BE2C (cell line): ENCODE data around the gene USP10.
A peak's percentile ranks its signal among the peaks of the same experiment; 100 is the strongest.

Experiments used
- DNase-seq: peaks from one replicate; pipeline ENCODE4 v3.0.0-alpha.2; 2020
- H3K27me3 ChIP-seq: fragments of 250-450 bp; sonication (Bioruptor Pico); 2 replicates; pipeline ENCODE4 v1.5.1; 2020; ENCODE audit warnings: mild to moderate bottlenecking
- H3K36me3 ChIP-seq: fragments of 250-450 bp; sonication (Bioruptor Pico); 2 replicates; pipeline ENCODE4 v1.5.1; 2020; ENCODE audit warnings: mild to moderate bottlenecking
- H3K4me1 ChIP-seq: fragments of 250-450 bp; sonication (Bioruptor Pico); 2 replicates; pipeline ENCODE4 v1.5.1; 2020
- H3K4me3 ChIP-seq: 2 replicates; pipeline ENCODE4 v1.5.1; 2011; ENCODE audit warnings: low read depth, low read length
- H3K9me3 ChIP-seq: fragments of 250-450 bp; sonication (Bioruptor Pico); 2 replicates; pipeline ENCODE4 v1.5.1; 2020
- TF ChIP-seq, protein P1 (sequence below): IDR thresholded peaks from 2 replicates; pipeline ENCODE4 v1.5.1; 2012; ENCODE audit warnings: mild to moderate bottlenecking, low read depth, low read length

The USP10 gene

GRCh38 chr16:84700446-84701300, 873 bp downstream of the USP10 start:
- H3K27me3 ChIP-seq: no peaks in the 10 kb centered on the region
- H3K4me1 ChIP-seq: no peaks in the 10 kb centered on the region
- TF ChIP-seq, protein P1, sequence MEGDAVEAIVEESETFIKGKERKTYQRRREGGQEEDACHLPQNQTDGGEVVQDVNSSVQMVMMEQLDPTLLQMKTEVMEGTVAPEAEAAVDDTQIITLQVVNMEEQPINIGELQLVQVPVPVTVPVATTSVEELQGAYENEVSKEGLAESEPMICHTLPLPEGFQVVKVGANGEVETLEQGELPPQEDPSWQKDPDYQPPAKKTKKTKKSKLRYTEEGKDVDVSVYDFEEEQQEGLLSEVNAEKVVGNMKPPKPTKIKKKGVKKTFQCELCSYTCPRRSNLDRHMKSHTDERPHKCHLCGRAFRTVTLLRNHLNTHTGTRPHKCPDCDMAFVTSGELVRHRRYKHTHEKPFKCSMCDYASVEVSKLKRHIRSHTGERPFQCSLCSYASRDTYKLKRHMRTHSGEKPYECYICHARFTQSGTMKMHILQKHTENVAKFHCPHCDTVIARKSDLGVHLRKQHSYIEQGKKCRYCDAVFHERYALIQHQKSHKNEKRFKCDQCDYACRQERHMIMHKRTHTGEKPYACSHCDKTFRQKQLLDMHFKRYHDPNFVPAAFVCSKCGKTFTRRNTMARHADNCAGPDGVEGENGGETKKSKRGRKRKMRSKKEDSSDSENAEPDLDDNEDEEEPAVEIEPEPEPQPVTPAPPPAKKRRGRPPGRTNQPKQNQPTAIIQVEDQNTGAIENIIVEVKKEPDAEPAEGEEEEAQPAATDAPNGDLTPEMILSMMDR: no peak
- no peaks in the 10 kb centered on the region; the same call in 1 of the 2 replicates for H3K36me3 ChIP-seq
- peak; percentile 19 for DNase-seq
- no peaks in the 10 kb centered on the region for H3K9me3 ChIP-seq
- H3K4me3 ChIP-seq: peak overlapping the region; percentile 73

- TF ChIP-seq, protein P1: no peak
- no peak for DNase-seq
- H3K36me3 ChIP-seq: peaks cover 5% of the 10 kb centered on the region; the same call in 1 of the 2 replicates
- no peaks in the 10 kb centered on the region for H3K9me3 ChIP-seq
- no peaks in the 10 kb centered on the region for H3K27me3 ChIP-seq
- H3K4me1 ChIP-seq: peaks cover under 1% of the 10 kb centered on the region; the same call in 1 of the 2 replicates
- no peak overlapping the region for H3K4me3 ChIP-seq
These were observed 3.9 kb downstream of the USP10 start for GRCh38 chr16:84703681-84704080.

DNA sequence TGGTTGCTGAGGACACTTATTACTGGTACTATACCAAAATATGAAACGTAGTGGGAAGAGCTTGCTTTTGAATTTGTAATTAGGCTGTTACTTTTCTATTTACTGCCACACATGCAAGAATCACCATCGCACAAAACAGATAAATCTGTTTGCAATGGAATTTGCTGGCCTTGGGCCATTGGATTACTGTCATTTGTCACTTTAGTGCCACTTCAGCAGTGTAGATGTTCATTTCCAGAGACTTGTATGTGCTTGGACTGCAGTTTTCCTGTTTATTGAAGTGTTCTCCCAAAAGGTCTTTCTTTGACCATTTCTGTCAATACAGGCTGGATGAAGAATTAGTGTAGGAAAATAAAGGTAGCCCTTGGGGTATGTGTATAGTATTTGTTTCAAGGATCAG, 4.5 kb downstream of the USP10 start:
- H3K4me3 ChIP-seq: no peak overlapping the region

DNA sequence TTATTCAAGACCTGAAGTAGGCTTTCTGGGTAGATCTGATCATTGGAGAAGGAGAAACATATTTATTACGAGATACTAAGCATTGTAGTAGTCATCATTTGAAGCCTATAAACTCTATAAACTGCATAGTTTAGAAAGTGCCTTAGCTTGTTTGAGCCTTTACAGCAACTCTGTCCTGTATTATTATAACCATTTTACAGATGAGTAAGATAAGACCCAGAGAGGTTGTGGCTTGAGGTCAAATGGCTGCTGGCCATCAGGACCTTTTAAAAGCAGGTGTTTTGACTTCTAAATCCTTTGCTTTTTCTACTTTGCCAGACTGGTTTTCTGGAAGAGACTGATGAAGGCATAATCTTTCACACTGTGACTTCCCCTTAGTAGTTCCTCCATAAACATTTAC, 7.1 kb downstream of the USP10 start:
- peaks cover 18% of the 10 kb centered on the region for H3K36me3 ChIP-seq
- H3K4me1 ChIP-seq: peaks cover 6% of the 10 kb centered on the region; the same call in 1 of the 2 replicates
- no peaks in the 10 kb centered on the region for H3K27me3 ChIP-seq
- H3K4me3 ChIP-seq: no peak overlapping the region
- H3K9me3 ChIP-seq: no peaks in the 10 kb centered on the region
- TF ChIP-seq, protein P1: no peak
- no peak for DNase-seq

More for the DNA sequence above, 4.5 kb downstream of the USP10 start:
- no peak for DNase-seq
- TF ChIP-seq, protein P1: no peak
- Histone ChIP-seq H3K27me3 (no peaks in the 10 kb centered on the region), H3K4me1 (peaks cover 6% of the 10 kb centered on the region; the same call in 1 of the 2 replicates), H3K9me3 (no peaks in the 10 kb centered on the region), H3K36me3 (peaks cover 11% of the 10 kb centered on the region)

DNA sequence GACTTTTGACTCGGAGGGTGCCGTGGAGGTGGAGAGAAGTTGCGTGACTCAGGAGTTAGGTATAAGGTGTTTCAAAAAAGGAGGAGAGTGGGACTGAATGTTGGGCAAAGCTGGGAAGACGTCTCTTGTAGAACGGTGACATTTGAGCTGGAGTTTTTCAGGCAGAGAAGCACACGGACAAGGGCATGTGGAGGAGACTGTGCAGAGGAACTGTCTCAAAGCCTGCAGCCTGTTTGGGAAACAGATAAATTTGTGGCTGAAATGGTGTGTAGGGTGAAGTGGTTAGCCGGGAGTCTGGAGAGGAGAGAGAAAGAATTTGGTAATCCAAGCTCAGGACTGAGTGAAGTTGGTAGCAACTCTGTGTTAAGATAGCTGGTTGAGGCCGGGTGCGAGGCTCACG, 9.8 kb downstream of the USP10 start:
- Histone ChIP-seq H3K4me3 (no peak overlapping the region), H3K4me1 (peaks cover 8% of the 10 kb centered on the region; the same call in 1 of the 2 replicates), H3K27me3 (no peaks in the 10 kb centered on the region), H3K9me3 (no peaks in the 10 kb centered on the region), H3K36me3 (peaks cover 18% of the 10 kb centered on the region)
- TF ChIP-seq, protein P1: no peak
- DNase-seq: no peak

DNA sequence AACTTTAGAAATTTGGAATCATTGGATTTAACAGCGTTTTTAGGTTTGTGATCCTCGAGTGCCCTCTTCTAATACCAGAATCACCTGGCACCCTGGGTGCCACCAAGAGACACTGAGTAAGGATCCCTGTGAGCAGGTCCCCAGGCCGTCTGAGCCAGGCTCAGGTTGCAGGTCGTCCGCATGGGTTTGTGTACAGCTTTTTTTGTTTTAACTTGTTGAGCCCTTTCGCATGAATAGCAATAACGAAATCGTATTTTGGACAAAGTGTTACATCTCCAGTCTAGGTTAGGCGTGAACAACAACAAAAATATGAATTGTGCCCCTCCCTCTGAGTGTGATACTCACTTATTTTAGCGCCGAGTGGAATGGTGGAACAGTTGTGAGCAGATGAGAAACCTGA, 10.9 kb downstream of the USP10 start:
- H3K36me3 ChIP-seq: peaks cover 20% of the 10 kb centered on the region
- no peak for DNase-seq
- TF ChIP-seq, protein P1: no peak
- H3K27me3 ChIP-seq: no peaks in the 10 kb centered on the region
- no peak overlapping the region for H3K4me3 ChIP-seq
- peaks cover 8% of the 10 kb centered on the region; the same call in 1 of the 2 replicates for H3K4me1 ChIP-seq
- H3K9me3 ChIP-seq: no peaks in the 10 kb centered on the region
